Prostate gland (tissue), 2 donors: ENCODE measurements around the gene PCDH9. TPM values are rescaled to one million over a fixed set of nuclear protein-coding genes. Genes with fewer than 3 reads are reported as not detected.

Experiments used
- DNase-seq: peaks from one replicate; pipeline ENCODE4 v3.0.0-alpha.2; 2019; ENCODE audit warnings: low spot score
- H3K27ac ChIP-seq, 2 donors: fragments of 200-600 bp; sonication (generic); 2 replicates each; pipeline ENCODE4 v1.5.1; 2017 to 2019
- H3K27me3 ChIP-seq: fragments of 200-600 bp; sonication (generic); replicated peaks from 2 replicates; pipeline ENCODE4 v1.5.1; 2019; ENCODE audit not compliant: insufficient read depth
- H3K36me3 ChIP-seq, 2 donors: fragments of 200-600 bp; sonication (generic); 1 replicate in 1 of 2; 2 replicates in 1 of 2; pipeline versions ENCODE4 v1.5.1 to v1.8.1; 2017 to 2019
- H3K4me1 ChIP-seq: fragments of 200-600 bp; sonication (generic); replicated peaks from 2 replicates; pipeline ENCODE4 v1.5.1; 2019
- H3K4me3 ChIP-seq, 2 donors: fragments of 200-600 bp; sonication (generic); 2 replicates each; pipeline ENCODE4 v1.5.1; 2017 to 2019
- H3K9me3 ChIP-seq: fragments of 200-600 bp; sonication (generic); 2 replicates; pipeline ENCODE4 v1.5.1; 2017
- CTCF ChIP-seq, 4 experiments: fragments of 200-600 bp in 2 of 4; fragments of 450-650 bp in 2 of 4; sonication (generic) in 2 of 4; IDR thresholded peaks; 1 replicate in 3 of 4; 2 replicates in 1 of 4; pipeline ENCODE4 v1.5.1; 2016 to 2019; ENCODE audit warnings: antibody characterized with exemption in 4 of 4, mild to moderate bottlenecking in 2 of 4, moderate library complexity in 2 of 4
- POLR2A ChIP-seq: fragments of 450-650 bp; IDR thresholded peaks from one replicate; pipeline ENCODE4 v1.6.1; 2016; ENCODE audit warnings: antibody characterized with exemption, mild to moderate bottlenecking
- POLR2AphosphoS5 ChIP-seq: sonication (generic); formaldehyde crosslinking; IDR thresholded peaks from one replicate; pipeline ENCODE4 v1.6.1; 2017; ENCODE audit warnings: antibody characterized with exemption
- WGBS: methylation state at CpG from one replicate; pipeline ENCODE4 v1.1.5; 2018; 5-methylcytosine and 5-hydroxymethylcytosine counted together
- intact Hi-C: fragments of 100-400 bp; cut with DNase I; formaldehyde crosslinking; loops from one replicate; pipeline ENCODE4 v1.14.2; 2022
- total RNA-seq, 2 donors: library from RNA; depleted of rRNA; stranded (reverse); fragments of >200 nt; gene quantifications; one replicate each; pipeline ENCODE4 v1.1.0, GENCODE V29; 2016

Gene PCDH9
- total RNA-seq, 2 donors from 2014 or later = 1.8 to 5.5 TPM

GRCh38 chr13:66560189-66560588, 669.9 kb downstream of the PCDH9 start:
- H3K27me3 ChIP-seq = no peaks in the 10 kb centered on the region
- no peaks in the 10 kb centered on the region for H3K36me3 ChIP-seq
- TF ChIP-seq POLR2A (no peak), POLR2AphosphoS5 (no peak), CTCF (IDR thresholded peaks at IDR 0.05) (no peak)
- WGBS = 68% methylated on average over 3 of the region's 3 CpGs
- no peak overlapping the region for H3K27ac ChIP-seq
- intact Hi-C loops = no loop called here
- H3K4me1 ChIP-seq = no peaks in the 10 kb centered on the region
- no peak overlapping the region for H3K4me3 ChIP-seq
- H3K9me3 ChIP-seq = no peaks in the 10 kb centered on the region
- DNase-seq = no peak

GRCh38 chr13:66559093-66559492, 671.0 kb downstream of the PCDH9 start:
- no peaks in the 10 kb centered on the region for H3K9me3 ChIP-seq
- no peak overlapping the region for H3K27ac ChIP-seq
- TF ChIP-seq CTCF (IDR thresholded peaks at IDR 0.05) (no peak), POLR2A (no peak), POLR2AphosphoS5 (no peak)
- no peak for DNase-seq
- intact Hi-C loops = no loop called here
- no peak overlapping the region for H3K4me3 ChIP-seq
- H3K27me3 ChIP-seq = no peaks in the 10 kb centered on the region
- H3K36me3 ChIP-seq = no peaks in the 10 kb centered on the region
- no peaks in the 10 kb centered on the region for H3K4me1 ChIP-seq

- Histone ChIP-seq H3K36me3 (no peaks in the 10 kb centered on the region), H3K27me3 (no peaks in the 10 kb centered on the region), H3K4me3 (no peak overlapping the region), H3K9me3 (no peaks in the 10 kb centered on the region), H3K4me1 (no peaks in the 10 kb centered on the region), H3K27ac (no peak overlapping the region)
- intact Hi-C loops = no loop called here
- TF ChIP-seq CTCF (IDR thresholded peaks at IDR 0.05) (no peak), POLR2AphosphoS5 (no peak), POLR2A (no peak)
- 76% methylated on average over 2 of the region's 2 CpGs for WGBS
- DNase-seq = no peak
These were observed 671.6 kb downstream of the PCDH9 start for GRCh38 chr13:66558506-66558905.

GRCh38 chr13:66557357-66557756, 672.8 kb downstream of the PCDH9 start:
- no peak for DNase-seq
- 80% methylated on average over 3 of the region's 3 CpGs for WGBS
- H3K36me3 ChIP-seq = no peaks in the 10 kb centered on the region
- no peak overlapping the region for H3K27ac ChIP-seq
- H3K27me3 ChIP-seq = no peaks in the 10 kb centered on the region
- no peaks in the 10 kb centered on the region for H3K9me3 ChIP-seq
- no peaks in the 10 kb centered on the region for H3K4me1 ChIP-seq
- intact Hi-C loops = no loop called here
- TF ChIP-seq POLR2A (no peak), CTCF (IDR thresholded peaks at IDR 0.05) (no peak), POLR2AphosphoS5 (no peak)
- no peak overlapping the region for H3K4me3 ChIP-seq

- intact Hi-C loops = no loop called here
- no peaks in the 10 kb centered on the region for H3K27me3 ChIP-seq
- H3K4me1 ChIP-seq = no peaks in the 10 kb centered on the region
These were observed 673.8 kb downstream of the PCDH9 start for GRCh38 chr13:66556306-66556705.

More at GRCh38 chr13:66556306-66556705, 673.8 kb downstream of the PCDH9 start:
- Histone ChIP-seq H3K27ac (no peak overlapping the region), H3K4me3 (no peak overlapping the region), H3K9me3 (no peaks in the 10 kb centered on the region), H3K36me3 (no peaks in the 10 kb centered on the region)
- DNase-seq = no peak
- TF ChIP-seq POLR2A = no peak
- no peak for TF ChIP-seq POLR2AphosphoS5
- no peak for TF ChIP-seq CTCF (IDR thresholded peaks at IDR 0.05)
